ENCODE results near the gene DDIT4.
"Not testable (repeated sequence)": the region's sequence is repeated elsewhere in the genome, so short reads cannot be mapped to it uniquely, and the experiment has no call there.

Gene DDIT4

DNA sequence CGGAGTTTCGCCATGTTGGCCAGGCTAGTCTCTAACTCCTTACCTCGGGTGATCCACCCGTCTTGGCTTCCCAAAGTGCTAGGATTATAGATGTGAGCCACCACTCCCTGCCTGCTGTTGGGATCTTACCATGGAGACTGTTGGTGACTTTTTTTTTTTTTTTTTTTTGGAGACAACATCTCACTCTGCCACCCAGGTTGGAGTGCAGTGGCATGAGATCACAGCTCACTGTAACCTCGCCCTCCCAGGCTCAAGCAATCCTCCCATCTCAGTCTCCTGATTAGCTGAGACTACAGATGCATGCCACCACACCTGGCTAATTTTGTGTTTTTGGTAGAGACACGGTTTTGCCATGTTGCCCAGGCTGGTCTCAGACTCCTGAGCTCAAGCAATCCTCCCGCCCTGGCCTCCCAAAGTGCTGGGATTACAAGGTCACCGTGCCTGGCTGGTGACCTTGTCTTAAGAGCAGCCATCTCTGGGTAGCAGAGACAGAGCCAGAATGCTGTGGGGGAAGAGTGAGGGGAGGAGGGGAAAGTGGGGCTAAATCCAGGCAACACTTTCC is 32.0 kb upstream of the DDIT4 start:
- DNase-seq (ENCODE audit: low read depth), result no peak
- H3K4me3 ChIP-seq (replicated peaks; ENCODE audit: low read depth, low read length), result no peak overlapping the region
- TF ChIP-seq, protein P1, sequence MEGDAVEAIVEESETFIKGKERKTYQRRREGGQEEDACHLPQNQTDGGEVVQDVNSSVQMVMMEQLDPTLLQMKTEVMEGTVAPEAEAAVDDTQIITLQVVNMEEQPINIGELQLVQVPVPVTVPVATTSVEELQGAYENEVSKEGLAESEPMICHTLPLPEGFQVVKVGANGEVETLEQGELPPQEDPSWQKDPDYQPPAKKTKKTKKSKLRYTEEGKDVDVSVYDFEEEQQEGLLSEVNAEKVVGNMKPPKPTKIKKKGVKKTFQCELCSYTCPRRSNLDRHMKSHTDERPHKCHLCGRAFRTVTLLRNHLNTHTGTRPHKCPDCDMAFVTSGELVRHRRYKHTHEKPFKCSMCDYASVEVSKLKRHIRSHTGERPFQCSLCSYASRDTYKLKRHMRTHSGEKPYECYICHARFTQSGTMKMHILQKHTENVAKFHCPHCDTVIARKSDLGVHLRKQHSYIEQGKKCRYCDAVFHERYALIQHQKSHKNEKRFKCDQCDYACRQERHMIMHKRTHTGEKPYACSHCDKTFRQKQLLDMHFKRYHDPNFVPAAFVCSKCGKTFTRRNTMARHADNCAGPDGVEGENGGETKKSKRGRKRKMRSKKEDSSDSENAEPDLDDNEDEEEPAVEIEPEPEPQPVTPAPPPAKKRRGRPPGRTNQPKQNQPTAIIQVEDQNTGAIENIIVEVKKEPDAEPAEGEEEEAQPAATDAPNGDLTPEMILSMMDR (IDR thresholded peaks at IDR 0.05; ENCODE audit: low read length, missing control alignments), result no peak

GRCh38 chr10:72242675-72243074 is 31.0 kb upstream of the DDIT4 start:
- TF ChIP-seq, protein P1 (IDR thresholded peaks at IDR 0.05; ENCODE audit: low read length, missing control alignments), result no peak
- peak; percentile 97 for DNase-seq (ENCODE audit: low read depth)
- H3K4me3 ChIP-seq (replicated peaks; ENCODE audit: low read depth, low read length), result no peak overlapping the region

DNA sequence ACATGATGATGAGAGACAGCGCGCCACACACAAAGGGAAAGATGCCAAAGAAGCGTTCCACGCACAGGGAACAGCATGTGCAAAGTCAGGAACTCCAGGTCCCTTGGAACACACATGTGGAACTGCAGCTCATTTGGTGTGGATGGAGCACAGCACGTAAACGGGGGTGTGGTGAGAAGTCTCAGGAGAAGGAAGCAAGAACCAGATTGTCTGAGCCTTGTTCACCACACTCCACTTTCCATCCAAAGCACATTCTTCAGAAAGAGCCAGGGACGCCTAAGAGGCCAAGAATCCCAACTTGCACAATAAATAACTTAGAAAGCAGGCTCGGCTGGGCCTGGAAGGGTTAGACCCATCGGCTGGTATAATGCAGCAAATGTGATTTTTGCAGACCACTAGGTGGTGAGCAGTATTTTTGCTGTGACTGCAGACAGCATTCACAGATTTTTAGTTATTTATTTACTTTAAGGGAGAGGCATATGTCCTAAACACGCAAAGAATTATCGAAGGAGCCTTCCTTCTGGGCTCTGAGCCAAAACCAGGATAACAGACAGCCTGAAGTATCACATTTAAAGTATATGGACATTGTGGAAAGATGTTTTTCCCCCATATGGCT is 29.8 kb upstream of the DDIT4 start:
- H3K4me3 ChIP-seq (replicated peaks; ENCODE audit: low read depth, low read length), result no peak overlapping the region
- TF ChIP-seq, protein P1 (IDR thresholded peaks at IDR 0.05; ENCODE audit: low read length, missing control alignments), result peak; percentile 62
- peak; percentile 98 for DNase-seq (ENCODE audit: low read depth)

GRCh38 chr10:72244573-72245038 is 29.1 kb upstream of the DDIT4 start:
- DNase-seq (ENCODE audit: low read depth), result no peak
- TF ChIP-seq, protein P1 (IDR thresholded peaks at IDR 0.05; ENCODE audit: low read length, missing control alignments), result no peak
- peak overlapping the region; percentile 13 for H3K4me3 ChIP-seq (replicated peaks; ENCODE audit: low read depth, low read length)

DNA sequence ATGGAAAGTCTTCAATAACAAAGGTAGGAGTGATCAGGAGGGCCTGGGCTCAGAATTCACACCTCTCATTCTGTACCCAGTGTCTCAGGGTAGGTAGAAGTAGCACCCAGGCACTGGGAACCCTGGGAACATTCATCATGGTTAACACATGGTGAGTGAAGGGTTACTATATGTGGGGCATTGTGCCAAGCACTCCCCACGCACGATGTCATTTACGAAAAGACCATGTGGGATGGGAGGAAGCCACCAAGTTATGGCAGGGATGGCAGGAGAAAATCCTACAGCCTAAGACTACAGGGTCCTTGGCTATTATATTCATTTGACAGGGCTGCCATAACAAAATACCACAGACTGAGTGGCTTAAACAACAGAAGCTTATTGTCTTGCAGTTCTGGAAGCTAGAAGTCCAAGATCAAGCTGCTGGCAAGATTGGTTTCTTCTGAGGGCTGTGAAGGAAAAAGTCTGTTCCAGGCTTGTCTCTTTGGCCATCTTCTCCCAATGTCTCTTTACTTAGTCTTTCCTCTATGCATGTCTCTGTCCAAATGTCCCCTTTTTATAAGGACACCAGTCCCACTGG is 27.7 kb upstream of the DDIT4 start:
- peak; percentile 55 for DNase-seq (ENCODE audit: low read depth)
- no peak overlapping the region for H3K4me3 ChIP-seq (replicated peaks; ENCODE audit: low read depth, low read length)
- TF ChIP-seq, protein P1 (IDR thresholded peaks at IDR 0.05; ENCODE audit: low read length, missing control alignments), result no peak

- peak; percentile 87 for DNase-seq (ENCODE audit: low read depth)
- TF ChIP-seq, protein P1 (IDR thresholded peaks at IDR 0.05; ENCODE audit: low read length, missing control alignments), result no peak
- H3K4me3 ChIP-seq (replicated peaks; ENCODE audit: low read depth, low read length), result peak overlapping the region; percentile 29
Observed at GRCh38 chr10:72248468-72249151, 25.1 kb upstream of the DDIT4 start.

DNA sequence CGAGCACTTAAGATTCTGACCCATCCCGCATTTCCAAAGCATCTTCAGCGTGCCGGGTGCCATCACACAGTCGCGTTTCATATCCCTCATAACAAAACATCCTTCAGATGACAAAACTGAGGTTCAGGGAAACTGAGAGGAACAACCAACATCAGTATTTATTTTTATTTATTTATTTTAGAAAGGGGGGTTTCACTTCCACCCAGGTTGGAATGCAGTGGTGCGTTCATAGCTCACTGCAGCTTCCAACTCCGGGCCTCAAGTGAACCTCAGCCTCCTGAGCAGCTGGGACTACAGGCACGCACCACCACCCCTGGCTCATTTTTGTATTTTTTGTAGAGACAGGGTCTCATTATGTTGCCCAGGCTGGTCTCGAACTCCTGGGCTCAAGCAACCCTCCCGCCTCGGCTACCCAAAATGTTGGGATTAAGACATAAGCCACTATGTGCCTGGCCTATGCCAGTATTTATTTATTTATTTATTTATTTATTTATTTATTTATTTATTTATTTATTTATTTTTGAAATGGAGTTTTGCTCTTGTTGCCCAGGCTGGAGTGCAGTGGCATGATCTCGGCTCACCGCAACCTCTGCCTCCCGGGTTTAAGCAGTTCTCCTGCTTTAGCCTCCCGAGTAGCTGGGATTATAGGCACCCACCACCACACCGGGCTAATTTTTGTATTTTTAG is 24.4 kb upstream of the DDIT4 start:
- H3K4me3 ChIP-seq (replicated peaks; ENCODE audit: low read depth, low read length); DNase-seq (ENCODE audit: low read depth): not testable (repeated sequence)
